ENCODE measurements around the gene SRP14.
A peak's percentile ranks its signal among the peaks of the same experiment; 100 is the strongest.

Gene SRP14

DNA sequence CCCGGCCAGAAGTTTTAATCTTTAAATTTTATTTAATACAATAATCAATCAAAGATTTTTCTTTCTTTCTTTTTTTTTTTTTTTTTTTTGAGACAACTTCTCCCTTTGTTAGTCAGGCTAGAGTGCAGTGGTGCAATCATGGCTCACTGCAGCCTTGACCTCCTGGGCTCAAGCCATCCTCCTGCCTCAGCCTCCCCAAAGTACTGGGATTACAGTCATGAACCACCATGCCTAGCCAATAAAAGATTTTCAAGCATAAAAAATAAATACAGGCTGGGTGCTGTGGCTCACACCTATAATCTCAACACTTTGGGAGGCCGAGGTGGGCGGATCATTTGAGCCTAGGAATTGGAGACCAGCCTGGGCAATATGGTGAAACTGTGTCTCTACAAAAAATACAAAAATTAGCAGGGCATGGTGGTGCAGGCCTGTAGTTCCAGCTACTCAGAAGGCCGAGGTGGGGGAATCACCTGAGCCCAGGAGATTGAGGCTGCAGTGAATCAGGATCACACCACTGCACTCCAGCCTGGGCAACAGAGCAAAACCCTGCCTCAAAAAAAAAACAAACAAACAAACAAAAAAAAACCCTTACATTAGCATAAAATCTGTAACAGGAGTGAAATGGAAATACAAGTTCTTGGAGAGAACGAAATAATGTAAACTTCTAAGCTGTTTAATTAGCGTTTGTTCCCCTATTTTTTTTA is 29.1 kb upstream of the SRP14 start:
- DNase-seq: no peak

DNA sequence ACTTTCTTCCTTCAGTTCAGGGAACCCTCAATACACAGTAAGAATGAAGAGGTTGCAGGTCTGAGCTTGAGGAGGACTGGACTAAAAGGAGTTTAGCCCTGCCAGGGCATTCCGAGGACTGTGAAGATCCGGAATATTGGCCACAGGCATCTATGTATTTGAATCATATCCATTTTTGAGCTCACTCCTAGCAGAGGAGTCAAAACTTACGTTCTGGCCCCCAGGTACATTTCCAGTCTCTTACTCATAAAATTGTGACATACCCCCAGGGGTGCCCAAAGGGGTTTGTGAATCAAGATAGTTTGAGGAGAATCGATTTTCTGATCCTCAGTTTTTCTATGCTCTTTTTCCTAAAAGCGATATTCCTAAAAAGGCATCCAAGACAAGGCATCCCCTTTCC is 27.6 kb upstream of the SRP14 start:
- no peak for DNase-seq

DNA sequence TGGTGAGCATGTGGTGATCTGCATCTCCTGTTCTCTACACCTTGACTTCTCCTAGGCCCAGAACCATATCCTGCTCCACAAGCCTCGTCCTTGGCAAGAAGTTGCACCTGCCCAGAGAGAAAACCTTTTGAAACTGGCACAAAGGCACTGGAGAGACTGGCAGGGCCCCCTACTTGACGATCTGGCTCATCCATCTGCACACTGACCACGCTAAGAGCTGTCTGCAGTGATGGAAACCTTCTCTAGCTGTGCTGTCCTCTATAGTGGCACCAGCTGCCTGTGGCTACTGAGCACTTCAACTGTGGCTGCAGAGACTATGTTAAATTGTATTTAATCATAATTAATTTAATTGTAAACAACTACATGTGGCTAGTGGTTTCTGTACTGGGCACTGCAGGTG is 26.2 kb upstream of the SRP14 start:
- DNase-seq: no peak

DNA sequence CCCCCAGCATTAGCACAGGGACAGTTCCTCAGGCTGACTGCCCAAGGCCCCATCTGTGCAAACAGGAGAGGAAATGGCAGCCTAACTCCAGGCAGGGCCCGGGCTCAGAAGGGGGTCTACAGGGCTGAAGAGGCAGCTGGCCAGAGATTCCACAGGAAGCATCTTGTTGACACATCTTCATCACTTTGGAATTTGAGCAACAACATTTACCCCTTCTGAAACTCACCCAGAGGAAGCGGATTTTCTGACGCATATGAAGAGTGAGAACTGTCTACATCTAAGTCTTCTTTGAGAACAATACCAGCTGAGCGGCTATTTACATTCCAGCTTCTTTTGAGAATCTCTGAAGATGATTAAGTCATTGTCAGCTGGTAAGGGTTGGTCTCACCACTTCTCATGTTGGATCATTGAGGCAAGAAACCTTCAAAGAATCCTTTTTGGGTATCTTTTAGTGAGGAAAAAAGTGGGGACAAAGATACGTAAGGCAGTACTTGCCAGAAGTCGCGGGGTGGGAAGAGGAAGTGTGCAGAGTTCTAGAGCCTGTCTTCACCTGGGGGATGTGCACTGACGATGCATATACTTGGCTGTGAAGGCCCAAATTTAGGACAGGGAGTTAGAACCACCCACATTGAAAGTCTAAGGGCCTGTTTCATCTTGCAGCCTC is 25.4 kb upstream of the SRP14 start:
- DNase-seq: no peak

DNA sequence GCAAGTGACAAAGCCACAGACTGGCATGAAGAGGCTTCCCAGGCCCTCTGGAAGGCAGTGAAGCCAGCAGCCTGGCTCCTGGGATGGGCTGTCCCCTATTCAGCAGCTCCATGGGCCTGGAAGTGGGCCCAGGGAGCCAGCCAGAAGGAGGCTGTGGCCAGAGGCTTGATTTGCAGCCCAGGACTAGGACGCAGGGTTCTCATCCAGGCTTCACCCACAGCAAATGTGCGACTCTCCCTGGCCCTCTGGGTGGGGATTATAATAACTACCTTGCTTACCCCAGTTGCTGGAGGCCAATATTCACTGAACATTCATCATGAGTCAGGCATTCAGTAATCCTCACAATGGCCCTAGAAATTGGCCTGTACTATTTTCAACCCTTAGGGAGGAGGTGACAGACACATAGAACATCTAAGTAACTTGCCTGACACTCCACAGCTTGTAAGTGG is 24.6 kb upstream of the SRP14 start:
- DNase-seq: no peak

DNA sequence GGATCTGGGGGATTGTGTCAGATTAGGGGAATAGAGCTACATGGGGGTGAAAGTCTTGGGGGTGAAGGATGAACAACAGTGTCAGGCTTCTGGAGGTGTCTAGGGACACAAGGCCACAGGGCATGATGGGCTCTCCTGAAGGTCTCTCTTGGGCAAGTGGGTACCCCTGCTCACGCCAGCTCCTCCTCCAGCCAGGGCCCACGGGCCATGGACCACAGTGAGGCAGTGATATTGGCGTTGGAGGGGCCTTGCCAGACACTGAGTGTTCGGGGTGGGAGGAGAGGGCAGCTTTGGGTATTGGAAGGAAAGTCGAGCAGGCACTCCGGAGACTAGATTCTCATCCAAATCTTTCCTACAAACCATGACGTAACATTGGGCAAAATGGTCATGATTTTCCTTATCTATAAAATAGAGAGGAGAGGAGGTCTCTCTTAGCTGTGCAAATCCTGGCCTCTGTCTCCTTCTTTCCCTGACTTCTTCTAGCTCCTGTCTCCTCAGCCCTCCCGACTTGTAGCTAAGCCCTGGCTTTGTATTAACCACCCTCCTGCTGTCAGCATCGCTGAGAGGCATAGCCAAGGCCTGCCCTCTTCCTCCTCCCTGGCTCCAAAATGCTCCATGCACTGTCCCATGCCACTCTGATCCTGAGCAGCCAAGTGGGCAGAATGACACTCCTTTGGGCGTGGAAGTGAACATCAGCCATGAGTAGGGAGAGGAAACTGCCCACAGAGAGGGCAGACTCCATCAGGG is 24.0 kb upstream of the SRP14 start:
- DNase-seq: no peak

DNA sequence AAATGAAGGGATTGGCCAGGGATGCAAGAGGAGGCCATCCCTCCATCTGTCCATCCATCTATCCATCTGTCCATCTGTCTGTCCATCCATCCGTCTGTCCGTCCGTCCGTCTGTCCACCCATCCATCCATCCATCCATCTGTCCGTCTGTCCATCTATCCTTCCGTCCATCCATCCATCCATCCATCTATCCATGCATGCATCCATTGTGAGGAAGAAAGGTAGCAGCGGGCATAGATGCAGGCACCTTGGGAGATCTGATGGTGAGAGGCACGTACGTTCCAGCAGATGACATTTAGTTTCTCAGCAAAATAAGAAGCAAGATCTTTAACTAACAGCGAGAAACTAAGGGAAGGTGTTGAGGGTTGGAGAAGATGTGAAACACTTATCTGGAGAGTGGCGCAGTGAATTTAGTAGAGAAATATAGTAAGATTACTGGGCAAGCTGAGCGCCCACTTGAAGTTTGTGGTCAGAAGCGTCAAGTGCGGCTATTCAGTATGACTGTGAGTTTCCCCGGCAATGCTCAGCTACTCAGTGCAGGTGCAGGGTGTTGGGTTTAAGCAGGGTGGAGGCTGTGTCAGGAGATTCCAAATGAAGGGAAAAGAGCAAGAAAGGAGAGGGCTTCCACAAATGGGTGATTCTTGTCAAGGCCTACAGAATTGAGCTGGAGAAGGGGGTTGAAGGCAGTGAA is 22.4 kb upstream of the SRP14 start:
- no peak for DNase-seq

DNA sequence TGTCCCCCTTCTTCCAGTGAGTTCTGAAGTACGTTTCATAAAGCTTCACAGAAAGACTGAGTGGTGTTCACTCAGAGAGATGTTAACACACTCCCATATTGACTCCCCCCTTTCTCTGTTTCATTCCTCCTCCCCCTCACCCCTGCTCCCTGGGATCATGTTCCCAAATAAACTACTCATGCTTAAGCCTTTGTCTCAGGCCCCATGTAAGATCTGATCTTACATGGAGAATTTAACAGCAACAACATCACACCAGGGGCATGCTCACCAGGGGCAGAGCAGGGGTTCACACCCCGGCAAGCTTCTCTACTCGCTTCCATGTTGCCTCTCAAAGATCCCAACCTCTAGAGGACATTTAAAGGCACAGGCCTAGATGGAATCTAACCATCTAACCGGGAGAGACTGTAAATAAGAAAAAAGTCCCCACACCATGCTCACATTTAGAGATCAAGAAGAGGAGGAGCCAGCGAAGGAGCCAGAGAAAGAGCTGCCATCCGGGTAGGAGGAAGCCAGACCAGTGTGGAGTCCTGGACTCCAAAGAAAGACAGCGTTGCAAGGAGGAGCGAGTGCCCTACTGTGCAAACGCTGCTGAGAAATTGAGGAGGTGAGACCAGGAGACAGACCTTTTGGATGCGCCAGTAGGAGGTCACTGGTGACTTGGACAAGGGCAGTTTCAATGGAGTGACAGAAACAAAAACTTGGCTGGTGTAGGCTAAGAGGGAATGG is 21.4 kb upstream of the SRP14 start:
- no peak for DNase-seq

DNA sequence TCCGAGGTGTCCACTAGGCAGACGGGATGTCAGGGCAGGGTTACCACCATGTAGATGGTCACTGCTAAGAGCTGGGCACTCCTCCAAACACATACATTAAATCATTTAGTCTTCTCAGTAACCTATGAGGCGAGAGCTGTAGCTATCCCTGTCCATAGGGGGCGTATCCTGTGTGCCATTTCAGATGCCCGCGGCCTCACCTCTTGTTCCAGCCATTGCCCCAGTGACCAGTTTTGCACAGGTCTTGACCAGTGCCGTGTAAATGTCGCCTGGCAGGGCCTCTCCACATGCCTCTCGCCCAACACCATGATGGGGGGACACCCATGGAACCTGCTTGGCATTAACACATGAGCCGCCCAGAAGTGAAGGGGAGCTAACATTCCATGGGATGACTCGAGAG is 20.8 kb upstream of the SRP14 start:
- no peak for DNase-seq

DNA sequence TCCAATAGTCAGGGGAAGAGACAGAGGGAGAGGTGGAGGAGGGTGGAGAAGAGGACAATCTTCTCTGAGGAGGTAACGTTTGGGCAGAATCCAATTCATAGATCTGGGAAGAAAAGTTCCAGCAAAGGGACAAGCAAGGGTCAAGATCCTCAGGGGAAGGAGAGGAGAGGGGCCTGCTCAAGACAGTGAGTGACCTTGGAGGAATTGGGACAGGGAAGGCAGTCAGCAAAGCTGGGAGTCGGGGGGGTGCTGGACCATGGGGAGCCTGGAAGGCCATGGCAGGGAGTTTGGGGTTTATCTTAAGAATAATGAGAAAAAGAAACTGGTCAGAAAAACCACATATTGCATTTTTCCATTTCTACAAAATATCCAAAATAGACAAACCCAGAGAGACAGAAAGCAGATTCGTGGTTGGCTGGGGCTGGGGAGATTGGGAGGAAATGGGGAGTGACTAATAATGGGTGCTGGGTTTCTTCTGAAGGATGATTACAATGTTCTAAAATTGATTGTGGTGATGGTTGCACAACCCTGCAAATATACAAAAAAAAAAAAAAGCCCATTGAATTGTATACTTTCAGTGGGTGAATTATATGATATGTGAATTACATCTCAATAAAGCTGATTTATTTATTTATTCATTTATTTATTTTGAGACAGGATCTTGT is 19.6 kb upstream of the SRP14 start:
- no peak for DNase-seq

DNA sequence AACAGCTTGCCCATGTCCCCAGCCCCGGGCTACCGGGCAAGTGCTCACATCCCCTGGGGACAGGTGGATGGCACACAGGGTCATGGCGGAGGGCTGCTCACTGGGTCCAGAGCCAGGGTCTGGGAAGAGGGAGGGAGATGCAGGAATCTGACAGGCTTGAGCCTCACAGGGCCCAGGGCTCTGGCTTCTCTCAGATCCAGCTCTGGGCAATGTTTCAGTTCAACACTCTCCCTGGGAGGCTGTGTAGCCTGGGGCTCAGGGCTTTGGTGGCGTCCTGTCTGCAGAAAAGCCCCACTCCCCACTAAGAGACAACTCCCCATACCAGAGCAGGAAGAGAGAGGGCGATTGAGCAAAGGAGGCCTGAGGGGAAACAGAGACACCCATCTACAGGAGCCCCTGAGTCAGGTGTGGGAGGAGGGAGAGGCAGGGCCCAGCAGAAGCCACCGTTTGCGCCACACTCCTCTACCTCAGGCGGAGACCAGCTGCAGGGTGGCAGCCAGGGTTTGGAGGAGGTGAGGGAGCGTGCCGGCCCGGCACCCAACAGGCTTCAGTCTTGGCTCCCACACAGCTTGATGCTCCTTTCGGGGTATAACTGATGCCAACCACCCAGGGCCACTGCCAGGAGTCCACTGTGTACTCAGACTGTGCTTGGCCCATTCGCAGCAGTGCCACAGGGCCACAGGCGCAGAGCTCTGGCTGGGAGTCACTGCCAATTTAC is 16.8 kb upstream of the SRP14 start:
- DNase-seq: no peak

DNA sequence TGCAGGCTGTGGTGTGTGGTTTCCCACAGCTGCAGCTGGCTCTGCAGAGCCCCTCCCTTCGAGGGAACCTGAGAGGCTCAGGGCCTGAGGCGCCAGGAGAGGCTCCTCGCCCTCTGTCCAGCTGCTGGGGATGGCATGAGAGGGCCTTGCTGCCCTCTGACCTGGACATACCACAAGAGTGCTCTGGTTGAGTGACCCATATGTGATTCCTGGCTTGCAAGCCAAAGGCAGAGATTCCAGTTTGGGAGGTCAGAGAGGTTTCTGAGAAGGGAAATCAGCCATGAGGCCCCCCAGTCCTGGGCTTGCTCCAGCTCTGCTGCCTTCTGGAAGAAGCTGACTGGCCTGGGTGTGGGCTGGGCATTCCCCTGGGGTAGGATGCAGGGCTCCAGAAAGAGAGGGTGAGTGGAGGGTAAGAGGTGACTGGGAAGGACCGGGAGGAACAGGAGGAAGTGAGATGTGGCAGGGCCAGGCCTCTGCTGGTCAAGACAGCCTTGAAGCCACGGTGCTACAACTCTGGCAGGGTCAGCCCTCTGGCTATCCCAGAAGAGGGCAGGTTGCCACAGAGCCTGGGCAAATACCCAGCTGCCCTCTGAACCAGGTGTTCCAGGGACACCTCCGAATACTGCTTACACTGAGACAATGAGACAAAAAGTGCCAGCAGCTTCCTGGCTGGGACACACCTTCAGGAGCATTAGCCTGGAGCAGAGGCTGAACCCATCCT is 16.0 kb upstream of the SRP14 start:
- DNase-seq: peak; percentile 41

DNA sequence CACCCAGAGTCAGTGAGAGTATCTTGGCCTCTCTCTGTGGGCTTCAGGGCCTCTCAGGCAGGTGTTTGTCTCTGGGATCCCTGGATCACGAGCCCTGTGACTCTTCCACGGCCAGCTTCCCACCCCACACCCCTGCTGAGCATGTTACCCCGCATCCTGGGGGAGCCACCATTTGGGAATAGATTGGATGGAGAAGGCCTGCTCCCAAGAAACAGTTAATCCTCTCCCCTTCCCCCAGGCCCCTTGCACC is 15.5 kb upstream of the SRP14 start:
- DNase-seq: no peak

DNA sequence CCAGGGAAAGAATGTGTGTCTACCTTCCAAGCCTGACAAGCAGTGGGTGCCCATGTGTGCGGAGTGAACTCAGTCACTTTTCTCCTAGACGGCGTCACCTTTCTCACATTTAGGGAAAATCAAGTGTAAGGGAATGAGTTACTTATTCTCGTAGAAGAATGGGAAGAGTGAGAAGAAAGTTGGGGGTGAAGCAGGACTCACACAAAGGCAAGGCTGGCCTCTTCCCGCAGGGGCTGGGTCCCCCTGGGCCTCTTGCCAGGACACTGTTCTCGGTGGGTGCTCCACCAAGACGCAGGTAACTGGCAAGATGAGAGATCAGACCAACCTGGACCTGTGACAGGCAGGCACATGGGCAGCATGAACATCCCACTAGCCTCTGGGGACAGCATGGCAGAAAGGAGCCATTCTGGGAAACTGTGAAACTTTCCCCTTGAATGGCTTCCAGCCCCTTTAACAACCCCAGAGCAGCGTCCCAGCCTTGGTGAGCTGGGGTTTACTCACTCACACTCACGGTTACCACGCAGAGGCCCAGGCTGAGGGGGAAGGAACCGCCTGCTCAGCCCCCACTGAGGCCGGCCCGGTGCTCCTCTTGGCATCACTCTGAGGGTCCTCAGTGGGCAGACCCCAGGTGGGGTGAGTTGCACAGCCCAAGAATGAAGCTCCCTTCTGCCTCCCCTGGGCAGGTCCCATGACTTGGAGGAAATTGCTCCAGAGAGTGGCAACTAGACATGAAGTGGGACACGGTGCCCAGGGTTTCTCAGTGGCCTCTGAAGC is 15.0 kb upstream of the SRP14 start:
- no peak for DNase-seq

DNA sequence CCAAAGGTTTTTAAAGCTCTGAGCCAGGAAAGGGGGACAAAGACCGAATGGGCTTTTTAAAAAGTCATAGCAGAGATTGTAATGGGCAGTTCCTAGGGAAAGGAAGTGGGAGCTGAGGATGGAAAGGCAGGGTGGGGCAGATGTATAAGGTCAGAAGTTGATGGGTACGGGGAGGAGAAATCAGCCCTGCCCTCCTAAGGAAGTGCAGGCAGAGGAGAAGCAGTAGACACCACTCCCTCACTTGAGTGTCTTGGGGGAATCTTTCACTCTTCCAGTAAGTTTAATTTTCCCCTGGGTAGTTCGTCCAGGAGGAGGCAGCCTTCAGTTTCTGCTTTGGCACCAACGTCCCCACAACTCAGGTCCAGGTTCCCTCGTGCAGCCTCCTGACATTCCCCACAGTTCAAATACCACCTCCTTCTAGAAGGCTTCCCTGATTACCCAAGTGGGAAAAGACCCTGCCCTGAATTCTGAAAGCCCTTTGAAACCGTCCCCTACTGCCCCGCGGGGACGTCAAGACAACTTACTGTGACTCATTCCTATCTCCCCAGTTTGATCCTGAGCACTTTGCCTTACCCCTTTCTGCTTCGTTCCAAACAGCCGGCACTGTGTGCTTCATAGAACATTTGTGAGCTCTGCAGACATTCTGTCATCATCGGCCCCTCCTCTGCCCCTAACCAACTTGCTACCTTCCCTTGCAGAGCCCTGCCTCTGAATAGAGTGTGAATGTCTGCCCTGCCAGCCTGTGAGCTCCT is 14.3 kb upstream of the SRP14 start:
- DNase-seq: no peak

DNA sequence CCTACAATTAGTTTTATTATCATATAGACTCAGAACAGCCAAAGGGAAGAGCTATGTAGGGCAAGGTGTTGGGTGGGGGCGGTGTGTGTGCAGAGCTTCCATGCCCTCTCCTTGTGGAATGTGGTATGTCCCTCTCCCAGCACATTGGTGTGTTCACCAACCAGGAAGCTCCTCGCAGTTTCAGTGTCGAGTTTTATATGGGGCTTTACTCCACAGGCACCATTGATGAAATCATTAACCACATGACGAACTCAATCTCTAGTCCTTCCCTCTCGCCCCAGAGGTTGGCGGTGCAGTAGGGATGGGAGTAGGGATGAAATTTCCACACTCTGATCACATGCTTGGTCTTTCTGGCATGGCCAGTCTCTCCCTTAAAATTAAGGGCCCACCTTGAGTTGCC is 13.6 kb upstream of the SRP14 start:
- no peak for DNase-seq

DNA sequence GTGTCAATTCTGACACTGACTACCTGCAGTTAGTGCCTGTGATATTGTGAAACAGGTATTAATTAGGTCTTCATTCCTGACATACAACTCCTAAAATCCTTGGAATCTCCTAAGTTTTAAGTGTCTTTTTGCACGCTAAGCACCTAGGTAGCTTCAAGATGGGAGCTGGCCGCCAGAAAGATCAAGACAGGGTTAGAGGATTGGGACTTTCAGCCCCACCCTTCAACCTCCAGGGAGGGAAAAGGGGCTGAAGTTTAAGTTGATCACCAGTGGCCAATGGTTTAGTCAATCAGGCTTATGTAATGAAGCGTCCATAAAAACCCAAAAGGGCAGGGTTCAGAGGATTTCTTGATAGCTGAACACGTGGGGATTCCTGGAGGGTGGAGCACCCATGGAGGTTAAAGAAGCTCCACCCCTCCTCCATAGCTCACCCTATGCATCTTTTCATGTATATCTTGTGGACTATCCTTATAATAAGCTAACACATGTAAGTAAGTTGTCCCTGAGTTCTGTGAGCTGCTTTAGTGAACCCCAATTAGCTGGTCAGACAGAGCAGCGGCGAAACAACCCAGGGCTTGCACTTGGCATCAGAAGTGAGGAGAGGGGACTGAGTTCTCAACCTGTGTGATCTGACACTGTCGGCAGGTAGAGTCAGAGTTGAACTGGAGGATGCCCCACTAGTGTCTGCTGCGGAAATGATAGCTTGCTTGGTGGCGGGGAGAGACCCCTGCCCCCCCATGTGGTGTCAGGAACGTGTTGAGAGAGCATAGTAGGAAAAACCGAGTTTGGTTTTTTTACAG is 12.8 kb upstream of the SRP14 start:
- DNase-seq: no peak

DNA sequence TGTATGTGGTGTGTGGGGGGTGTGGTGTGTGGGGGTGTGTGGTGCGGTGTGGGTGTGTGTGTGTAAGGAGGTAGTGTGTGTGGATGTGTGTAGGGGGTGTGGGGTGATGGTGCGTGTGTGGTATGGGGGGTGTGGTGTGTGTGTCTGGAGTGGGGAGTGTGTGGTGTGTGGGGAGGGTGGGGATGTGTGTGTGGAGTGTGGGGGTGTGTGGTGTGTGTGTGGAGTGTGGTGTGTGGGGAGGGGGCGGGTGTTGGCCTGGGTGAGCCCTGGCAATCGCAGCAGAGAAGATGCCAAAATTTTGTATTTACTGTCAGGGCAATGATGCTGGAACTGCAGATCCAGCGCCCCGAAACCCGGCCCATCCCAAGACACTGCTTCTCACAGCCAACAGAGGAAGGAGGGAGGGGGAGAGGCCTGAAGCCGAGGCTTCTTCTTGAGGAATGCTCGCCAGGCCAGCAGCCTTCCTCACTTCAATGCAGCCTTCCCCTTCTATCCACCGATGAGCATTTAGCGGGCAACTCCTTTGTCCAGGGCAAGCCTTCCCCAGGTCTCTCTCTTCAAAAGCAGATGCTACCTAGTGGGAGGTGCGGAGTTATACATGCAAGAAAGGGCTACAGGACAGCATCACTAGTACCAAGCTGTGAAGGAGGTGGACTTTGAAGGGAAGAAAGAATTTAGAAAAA is 11.9 kb upstream of the SRP14 start:
- DNase-seq: peak; percentile 42
